LNCAP (cell line): ENCODE results near the gene EMC9.

Source experiments
- TF ChIP-seq, protein P1 (sequence below): fragments of 450-650 bp; IDR thresholded peaks from 2 replicates; pipeline ENCODE4 v1.5.1; 2017; ENCODE audit warnings: mild to moderate bottlenecking

The EMC9 gene

DNA sequence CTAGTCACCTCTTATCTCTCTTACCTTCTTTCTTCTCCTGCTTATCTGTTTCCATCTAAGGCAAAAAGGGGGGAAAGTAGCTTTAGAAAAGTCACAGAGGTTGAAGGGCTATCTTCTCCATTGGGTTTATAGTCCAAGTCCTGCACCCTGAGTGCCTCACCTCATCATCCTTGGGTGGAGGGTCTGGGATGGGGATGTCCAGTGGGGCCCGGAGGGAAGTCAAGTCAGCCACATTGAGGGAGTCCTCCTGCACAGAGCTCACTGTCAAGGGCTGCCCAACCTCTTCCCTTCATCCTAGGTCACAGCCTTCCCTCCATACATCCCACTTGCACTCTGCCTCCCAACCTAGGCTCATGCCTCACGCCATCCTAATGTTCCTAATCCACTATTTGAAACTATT lies 3.8 kb upstream of the EMC9 start:
- TF ChIP-seq, protein P1, sequence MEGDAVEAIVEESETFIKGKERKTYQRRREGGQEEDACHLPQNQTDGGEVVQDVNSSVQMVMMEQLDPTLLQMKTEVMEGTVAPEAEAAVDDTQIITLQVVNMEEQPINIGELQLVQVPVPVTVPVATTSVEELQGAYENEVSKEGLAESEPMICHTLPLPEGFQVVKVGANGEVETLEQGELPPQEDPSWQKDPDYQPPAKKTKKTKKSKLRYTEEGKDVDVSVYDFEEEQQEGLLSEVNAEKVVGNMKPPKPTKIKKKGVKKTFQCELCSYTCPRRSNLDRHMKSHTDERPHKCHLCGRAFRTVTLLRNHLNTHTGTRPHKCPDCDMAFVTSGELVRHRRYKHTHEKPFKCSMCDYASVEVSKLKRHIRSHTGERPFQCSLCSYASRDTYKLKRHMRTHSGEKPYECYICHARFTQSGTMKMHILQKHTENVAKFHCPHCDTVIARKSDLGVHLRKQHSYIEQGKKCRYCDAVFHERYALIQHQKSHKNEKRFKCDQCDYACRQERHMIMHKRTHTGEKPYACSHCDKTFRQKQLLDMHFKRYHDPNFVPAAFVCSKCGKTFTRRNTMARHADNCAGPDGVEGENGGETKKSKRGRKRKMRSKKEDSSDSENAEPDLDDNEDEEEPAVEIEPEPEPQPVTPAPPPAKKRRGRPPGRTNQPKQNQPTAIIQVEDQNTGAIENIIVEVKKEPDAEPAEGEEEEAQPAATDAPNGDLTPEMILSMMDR: no peak

DNA sequence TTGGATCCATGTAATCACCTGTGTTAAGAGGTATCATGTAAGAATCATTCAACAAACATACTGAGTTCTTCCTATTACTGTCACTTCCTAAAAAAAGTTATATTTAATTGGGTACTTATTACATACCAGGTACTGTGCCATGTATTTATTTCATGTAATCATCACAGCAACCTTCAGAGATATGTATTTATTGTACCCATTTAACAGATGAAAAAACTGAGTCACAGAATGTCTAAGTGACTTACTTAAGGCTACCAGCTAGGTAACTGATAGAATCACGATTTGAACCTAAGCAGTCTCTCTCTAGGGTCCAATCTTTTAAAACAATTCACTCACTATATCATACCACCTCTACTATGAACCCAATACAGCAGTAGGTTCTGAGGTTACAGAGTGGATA lies 3.1 kb upstream of the EMC9 start:
- TF ChIP-seq, protein P1: no peak

GRCh38 chr14:24143511-24143910 lies 2.1 kb upstream of the EMC9 start:
- TF ChIP-seq, protein P1: no peak

DNA sequence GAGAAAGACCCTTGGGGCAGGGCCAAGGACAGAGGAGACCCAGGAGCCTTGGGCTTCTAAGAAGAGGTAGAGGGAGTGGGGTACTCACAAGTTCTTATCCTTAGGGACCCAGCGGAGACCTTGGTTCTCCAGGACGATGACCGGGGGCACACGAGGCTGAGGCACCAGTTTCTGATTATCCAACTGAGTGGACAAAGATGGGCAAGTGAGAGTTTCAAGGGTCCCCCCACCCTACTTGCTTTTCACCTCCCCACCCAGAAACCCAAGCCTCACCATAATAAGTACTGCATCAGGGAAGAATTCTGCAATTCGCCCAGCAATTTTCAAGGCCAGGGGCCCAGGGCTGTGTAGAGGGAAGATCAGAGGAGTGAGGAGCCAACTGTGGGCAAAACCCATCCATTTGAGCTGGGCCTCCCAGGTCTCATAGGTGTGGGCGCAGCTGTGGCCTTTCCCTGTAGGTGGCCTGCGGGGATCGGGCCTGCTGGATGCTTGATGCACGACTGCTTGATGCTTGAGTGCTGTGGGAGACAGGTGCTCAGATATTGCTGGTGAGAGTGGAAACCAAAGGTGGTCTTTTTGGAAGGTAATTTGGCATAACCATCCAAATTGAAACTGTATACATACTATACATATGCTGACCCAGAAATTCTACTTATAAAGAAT lies 2.0 kb downstream of the EMC9 start:
- TF ChIP-seq, protein P1: no peak

DNA sequence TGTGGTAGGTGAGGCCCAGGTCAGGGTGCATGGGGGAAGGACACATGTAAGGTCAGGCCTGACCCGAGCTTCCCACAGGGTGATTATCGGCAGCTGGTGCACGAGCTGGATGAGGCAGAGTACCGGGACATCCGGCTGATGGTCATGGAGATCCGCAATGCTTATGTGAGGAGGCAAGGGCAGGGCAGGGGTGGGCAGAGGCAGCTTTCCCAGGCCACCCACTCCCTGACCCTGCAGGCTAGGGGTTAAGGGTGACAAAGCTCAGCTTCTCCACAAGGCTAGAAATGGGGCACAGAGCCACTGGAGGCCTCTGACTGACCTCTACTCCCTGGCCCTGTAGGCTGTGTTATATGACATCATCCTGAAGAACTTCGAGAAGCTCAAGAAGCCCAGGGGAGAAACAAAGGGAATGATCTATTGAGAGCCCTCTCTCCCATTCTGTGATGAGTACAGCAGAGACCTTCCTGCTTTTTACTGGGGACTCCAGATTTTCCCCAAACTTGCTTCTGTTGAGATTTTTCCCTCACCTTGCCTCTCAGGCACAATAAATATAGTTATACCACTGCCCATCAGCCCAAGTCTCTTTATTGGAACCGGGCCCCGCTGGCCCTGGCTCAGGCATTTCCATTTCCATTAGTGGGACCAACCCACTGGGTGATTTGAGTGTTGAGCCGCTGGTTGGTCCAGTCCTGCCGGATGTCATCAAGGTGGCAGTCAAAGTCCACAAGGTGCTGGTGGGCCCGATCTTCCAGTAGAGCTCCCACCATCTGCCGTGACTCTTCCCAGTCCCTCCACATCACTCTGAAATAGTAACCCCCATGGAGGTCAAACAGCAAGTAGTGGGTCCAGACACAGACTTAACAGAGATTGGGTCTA lies 2.8 kb downstream of the EMC9 start:
- TF ChIP-seq, protein P1: no peak

DNA sequence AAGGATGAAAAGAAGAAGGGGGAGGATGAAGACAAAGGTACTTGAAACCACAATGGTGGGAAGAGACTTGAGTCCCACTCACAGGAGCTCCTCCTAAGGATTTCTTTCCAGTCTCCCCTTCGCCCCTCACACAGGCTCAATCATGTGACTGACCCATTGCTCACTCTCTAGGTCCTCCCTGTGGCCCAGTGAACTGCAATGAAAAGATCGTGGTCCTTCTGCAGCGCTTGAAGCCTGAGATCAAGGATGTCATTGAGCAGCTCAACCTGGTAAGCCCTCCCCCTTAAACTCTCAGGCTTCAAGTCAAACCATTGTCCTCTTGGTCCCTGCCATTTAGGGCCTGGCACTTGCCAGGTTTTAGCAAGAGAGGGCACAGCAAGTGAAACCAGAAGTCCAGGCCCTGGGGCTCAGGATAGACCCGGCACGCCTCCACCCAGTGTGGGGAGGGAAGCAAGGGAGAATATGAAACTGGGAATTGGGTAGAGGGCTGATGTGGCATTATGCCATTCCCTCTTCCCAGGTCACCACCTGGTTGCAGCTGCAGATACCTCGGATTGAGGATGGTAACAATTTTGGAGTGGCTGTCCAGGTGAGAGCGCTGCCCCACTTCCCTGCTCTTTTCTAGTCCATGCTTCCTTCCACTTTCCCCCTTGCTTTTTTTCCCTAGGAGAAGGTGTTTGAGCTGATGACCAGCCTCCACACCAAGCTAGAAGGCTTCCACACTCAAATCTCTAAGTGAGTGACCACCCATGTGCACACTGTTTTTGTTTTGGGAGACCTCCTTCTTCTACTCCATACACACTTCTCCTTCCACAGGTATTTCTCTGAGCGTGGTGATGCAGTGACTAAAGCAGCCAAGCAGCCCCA lies 3.6 kb downstream of the EMC9 start:
- TF ChIP-seq, protein P1: no peak
